Heart right ventricle (tissue), 16 donors: ENCODE measurements around the gene CHRM5. TPM values are rescaled to one million over a fixed set of nuclear protein-coding genes. Genes with fewer than 3 reads are reported as not detected.

ENCODE experiments used
- ATAC-seq, 8 donors: fragments of 200-7000 bp; cut with Tn5 transposase; one replicate each; pipeline ENCODE4 v1.9.1; 2020; ENCODE audit warnings: mild to moderate bottlenecking in 8 of 8, moderate library complexity in 8 of 8, moderate number of reproducible peaks in 1 of 8
- DNase-seq, 2 donors: peaks; one replicate each; pipeline ENCODE4 v3.0.0-alpha.2; 2020
- H3K27ac ChIP-seq, 10 donors: fragments of 200-600 bp; sonication (generic) in 2 of 10; one replicate each; pipeline versions ENCODE4 v1.5.0 to v1.8.0; 2020 to 2022; ENCODE audit warnings: mild to moderate bottlenecking in 3 of 10
- H3K27me3 ChIP-seq, 7 donors: fragments of 200-600 bp; one replicate each; pipeline ENCODE4 v1.8.0; 2021 to 2022; ENCODE audit warnings: mild to moderate bottlenecking in 2 of 7
- H3K36me3 ChIP-seq, 9 donors: fragments of 200-600 bp; sonication (generic) in 1 of 9; one replicate each; pipeline versions ENCODE4 v1.5.0 to v1.8.0; 2020 to 2022; ENCODE audit warnings: mild to moderate bottlenecking in 2 of 9
- H3K4me1 ChIP-seq, 9 donors: fragments of 200-600 bp; sonication (generic) in 1 of 9; one replicate each; pipeline versions ENCODE4 v1.5.0 to v1.8.0; 2020 to 2022; ENCODE audit warnings: mild to moderate bottlenecking in 4 of 9
- H3K4me3 ChIP-seq, 10 donors: fragments of 200-600 bp; sonication (generic) in 2 of 10; one replicate each; pipeline versions ENCODE4 v1.5.0 to v1.8.0; 2020 to 2022; ENCODE audit warnings: mild to moderate bottlenecking in 7 of 10, moderate library complexity in 2 of 10
- H3K9me3 ChIP-seq, 11 donors: fragments of 200-600 bp in 10 of 11; sonication (generic) in 2 of 11; one replicate each; pipeline versions ENCODE4 v1.5.0 to v1.8.0; 2013 to 2022; ENCODE audit warnings: mild to moderate bottlenecking in 2 of 11, control low read depth in 1 of 11, moderate library complexity in 1 of 11
- CTCF ChIP-seq, 9 donors: fragments of 200-600 bp; sonication (generic) in 2 of 9; IDR thresholded peaks; one replicate each; pipeline versions ENCODE4 v1.5.0 to v1.8.0; 2021 to 2022; ENCODE audit warnings: antibody characterized with exemption in 9 of 9, mild to moderate bottlenecking in 5 of 9, moderate library complexity in 1 of 9
- WGBS, 2 donors: extraction: QIAGEN DNeasy Blood & Tissue Kit; methylation state at CpG; one replicate each; pipeline ENCODE4 v1.1.7; 2013; ENCODE audit warnings: inconsistent platforms in 1 of 2; 5-methylcytosine and 5-hydroxymethylcytosine counted together
- intact Hi-C, 10 donors: fragments of 100-400 bp; cut with DNase I; formaldehyde crosslinking; loops; one replicate each; pipeline versions ENCODE4 v1.11.1 to v1.14.2; 2022
- polyA plus RNA-seq, 2 donors: library from polyadenylated mRNA; stranded (reverse); fragments of 200-250 nt; gene quantifications; one replicate each; pipeline ENCODE4 v1.2.3, GENCODE V29; 2013
- total RNA-seq, 10 donors: library from RNA; stranded (reverse); fragmentation: NEBNext Ultra II Directional in 3 of 10; extraction: Animal tissue kit (Norgen Biotek cat#: 25700) in 3 of 10; gene quantifications; one replicate each; pipeline versions ENCODE4 v1.2.1 to v1.2.4, GENCODE V29; 2021 to 2023
- donor health status: Arrhythmogenic right ventricular cardiomyopathy.
- donor health status: ischemic (EF 13 %, LVEDD 7.1; RV severe dilation, severe dysfunction).
- donor health status: healthy with polysubstance abuse.
- donor health status: DM: no; HTN: yes; CAD: no.
- donor health status: DM: no; HTN: no; CAD: no.
- donor health status: ischemic (EF 25% LVEDD 6.9; RV normal size, moderate dysfunction).
- donor health status: ischemic (EF 25% LVEDD 5.7; RV mildly dilated, moderate dysfunction).
- donor health status: healthy.
- donor health status: DM: yes; HTN: yes; CAD: no.
- donor health status: Ischemic cardiomyopathy.
- donor health status: ischemic (EF 35%, LVEDD 5.7; RV mildly dilated, moderate dysfunction).
- donor health status: nonischemic (EF 11% LVEDD 7.7; RV severe dilation, severe dysfunction).
- donor health status: DM: yes; HTN: yes; CAD: no.
- donor health status: PGD.
- donor health status: ischemic (EF 29% LVEDD 5.4; RV normal size, mild dysfunction).
- donor health status: nonischemic (EF 23%, LVEDD 6.1; RV moderate dilation, normal function).

Gene CHRM5
- total and polyA plus RNA-seq, 12 donors, result not detected

DNA sequence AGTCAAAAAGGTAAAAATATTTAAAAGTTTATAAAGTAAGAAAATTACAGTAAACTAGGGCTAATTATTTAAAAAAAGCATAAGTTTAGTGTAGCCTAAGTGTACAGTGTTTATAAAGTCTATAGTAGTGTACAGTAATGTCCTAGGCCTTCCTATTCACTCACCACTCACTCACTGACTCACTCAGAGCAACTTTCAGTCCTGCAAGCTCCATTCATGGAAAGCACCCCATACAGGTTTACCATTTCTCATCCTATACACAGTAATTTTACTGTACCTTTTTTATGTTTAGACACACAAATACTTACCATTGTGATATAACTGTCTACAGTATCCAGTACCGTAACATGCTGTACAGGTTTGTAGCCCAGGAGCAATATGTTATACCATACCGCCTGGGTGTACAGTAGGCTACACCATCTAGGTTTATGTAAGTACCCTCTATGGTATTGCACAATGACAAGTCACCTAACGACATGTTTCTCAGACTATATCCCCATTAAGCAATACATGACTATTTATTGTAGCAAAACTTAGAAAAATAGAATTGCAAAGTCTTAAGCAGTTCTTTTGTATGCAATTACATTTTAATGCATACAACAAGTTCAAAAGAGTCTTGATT is 51.2 kb downstream of the CHRM5 start:
- no peak for TF ChIP-seq CTCF (IDR thresholded peaks at IDR 0.05)
- no peaks in the 10 kb centered on the region for H3K27me3 ChIP-seq
- intact Hi-C loops, result no loop called here
- H3K4me3 ChIP-seq, result no peak overlapping the region
- WGBS, 2 donors, result 97% methylated on average over 3 of the region's 3 CpGs
- H3K9me3 ChIP-seq, result peaks cover 0 to 3% (median 0%) of the 10 kb centered on the region in 11 donors
- ATAC-seq (no peak), DNase-seq (no peak)
- H3K4me1 ChIP-seq, result no peaks in the 10 kb centered on the region
- H3K36me3 ChIP-seq, result no peaks in the 10 kb centered on the region
- H3K27ac ChIP-seq, result no peak overlapping the region

DNA sequence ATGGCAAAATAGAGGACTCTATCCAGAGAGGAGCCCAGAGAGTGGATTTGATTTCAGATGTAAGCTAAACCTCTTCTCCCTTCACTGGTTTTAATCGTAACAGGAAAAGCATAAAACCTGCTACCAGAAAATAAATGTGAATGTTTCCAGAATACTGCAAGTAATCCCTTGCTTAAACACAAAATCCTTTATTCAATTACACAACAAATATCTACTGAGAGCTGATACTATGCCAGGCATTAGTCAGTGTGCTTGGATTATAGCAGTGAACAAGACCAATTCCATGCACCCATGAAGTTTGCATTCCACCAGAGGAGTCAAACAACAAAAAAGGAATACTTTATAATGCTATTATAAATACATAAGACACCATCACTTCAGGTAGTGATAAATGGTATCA is 55.6 kb downstream of the CHRM5 start:
- Histone ChIP-seq H3K27ac (no peak overlapping the region), H3K36me3 (no peaks in the 10 kb centered on the region), H3K9me3 (peaks cover 0 to 5% (median 0%) of the 10 kb centered on the region in 11 donors), H3K4me3 (no peak overlapping the region), H3K4me1 (no peaks in the 10 kb centered on the region), H3K27me3 (no peaks in the 10 kb centered on the region)
- ATAC-seq (no peak), DNase-seq (no peak)
- TF ChIP-seq CTCF (IDR thresholded peaks at IDR 0.05), result no peak
- 82 to 86% methylated on average over 1 of the region's 1 CpG for WGBS, 2 donors
- intact Hi-C loops, result no loop called here

- Histone ChIP-seq H3K4me1 (no peaks in the 10 kb centered on the region), H3K4me3 (no peak overlapping the region), H3K9me3 (peaks cover 0 to 5% (median 0%) of the 10 kb centered on the region in 11 donors), H3K27ac (no peak overlapping the region), H3K36me3 (no peaks in the 10 kb centered on the region), H3K27me3 (no peaks in the 10 kb centered on the region)
- TF ChIP-seq CTCF (IDR thresholded peaks at IDR 0.05), result no peak
- DNase-seq, result no peak
- ATAC-seq, result no peak
- WGBS, 2 donors, result 88% methylated on average over 3 of the region's 3 CpGs
- intact Hi-C loops, result no loop called here
Observed at GRCh38 chr15:34025252-34025651, 57.0 kb downstream of the CHRM5 start.

- ATAC-seq (no peak), DNase-seq (no peak)
- TF ChIP-seq CTCF (IDR thresholded peaks at IDR 0.05), result no peak
- intact Hi-C loops, result no loop called here
- H3K4me1 ChIP-seq, result no peaks in the 10 kb centered on the region
- 53 to 61% methylated on average over 3 of the region's 3 CpGs for WGBS, 2 donors
- H3K27me3 ChIP-seq, result no peaks in the 10 kb centered on the region
- H3K4me3 ChIP-seq, result no peak overlapping the region
- peaks cover 0 to 5% (median 0%) of the 10 kb centered on the region in 11 donors for H3K9me3 ChIP-seq
- no peak overlapping the region for H3K27ac ChIP-seq
- no peaks in the 10 kb centered on the region for H3K36me3 ChIP-seq
Observed at GRCh38 chr15:34027606-34028005, 59.3 kb downstream of the CHRM5 start.
